GM19438 (cell line): ENCODE data around the gene INF2.

Source experiments
- ATAC-seq: cut with Tn5 transposase; IDR thresholded peaks from one replicate; pipeline ENCODE4 v1.9.1; 2021; ENCODE audit warnings: low read depth; ENCODE audit not compliant: unreplicated experiment

Gene INF2

DNA sequence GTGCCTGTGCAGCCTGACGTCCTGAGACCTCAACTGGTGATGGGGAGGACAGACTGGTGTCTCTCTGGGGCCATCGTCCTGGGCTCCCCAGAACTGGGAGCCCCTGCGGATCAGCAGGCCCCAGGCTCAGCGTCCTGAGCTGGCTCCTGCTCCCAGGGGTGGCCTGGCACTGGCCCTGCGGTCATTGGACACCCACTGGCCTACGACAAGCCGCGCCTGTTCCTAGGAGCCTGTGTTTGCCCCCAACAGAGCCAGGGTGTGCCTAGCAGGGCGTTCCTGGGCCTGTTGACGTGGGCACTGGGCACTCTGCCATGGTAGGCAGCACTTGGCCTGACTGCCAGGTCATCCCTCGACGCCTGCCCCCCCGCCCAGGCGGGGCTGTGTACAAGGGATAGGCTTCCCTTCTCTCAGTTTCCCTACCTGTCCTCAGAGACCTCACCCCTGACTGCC is 43.0 kb downstream of the INF2 start:
- ATAC-seq = no peak

DNA sequence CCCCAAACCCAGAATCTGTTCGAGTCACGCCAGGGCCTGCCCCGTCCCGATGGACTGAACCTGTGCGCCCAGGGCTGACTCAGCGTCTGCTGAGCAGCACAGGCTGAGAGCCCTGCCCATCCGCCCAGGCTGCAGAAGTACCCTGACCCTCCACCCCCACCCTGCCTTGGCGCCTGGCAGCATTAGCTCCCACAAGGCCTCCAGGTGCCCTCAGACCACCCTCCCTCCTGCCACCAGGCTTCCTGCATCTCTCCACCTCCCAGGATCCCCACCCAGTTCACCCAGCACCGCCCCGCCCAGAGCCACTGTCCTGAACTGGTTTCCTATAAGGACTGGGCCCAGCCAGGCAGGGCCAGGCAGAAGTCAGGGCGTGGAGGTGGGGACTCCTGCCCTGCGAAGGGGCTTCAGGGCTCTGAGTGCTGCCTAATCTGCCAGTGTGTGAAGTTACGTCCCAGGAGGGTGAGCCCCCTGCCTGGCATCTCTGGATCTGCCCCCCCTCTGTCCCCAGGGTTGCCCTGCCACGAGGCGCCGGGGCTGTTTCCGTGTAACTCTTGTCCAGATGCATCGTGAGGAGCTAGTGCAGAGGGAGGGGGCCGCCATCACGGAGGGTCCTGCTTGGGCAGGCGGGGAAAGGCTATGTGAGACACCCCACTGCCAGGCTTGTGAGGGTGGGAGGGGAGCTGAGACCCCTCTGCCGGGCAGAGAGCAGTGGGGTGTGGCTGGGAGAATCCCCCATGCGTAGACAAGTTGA is 43.7 kb downstream of the INF2 start:
- no peak for ATAC-seq

DNA sequence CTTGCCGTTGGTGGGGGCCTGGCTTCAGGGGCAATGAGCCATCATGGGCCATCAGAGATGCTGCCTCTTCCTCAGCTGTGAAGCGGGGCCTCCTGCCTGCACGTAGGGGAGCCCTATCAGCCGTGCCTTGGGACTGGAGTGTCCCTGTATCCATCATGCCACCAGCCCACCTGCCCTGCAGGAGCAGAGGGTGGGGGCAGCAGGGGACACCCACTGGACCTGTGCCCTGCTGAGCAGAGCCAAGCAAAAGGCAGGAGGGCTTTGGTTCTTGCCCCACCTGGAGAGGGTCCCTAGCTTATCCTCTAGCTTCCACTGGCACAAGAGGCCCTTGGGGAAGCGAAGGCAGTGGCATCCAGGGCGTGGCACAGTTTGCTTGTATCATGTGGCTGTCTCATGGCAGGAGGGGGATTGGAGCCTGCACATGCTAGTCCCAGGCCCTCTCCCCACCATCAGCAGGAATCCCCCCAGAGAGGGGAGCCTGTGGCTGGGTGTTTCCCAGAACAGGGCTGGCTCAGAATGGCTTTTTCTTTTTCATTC is 44.7 kb downstream of the INF2 start:
- no peak for ATAC-seq

DNA sequence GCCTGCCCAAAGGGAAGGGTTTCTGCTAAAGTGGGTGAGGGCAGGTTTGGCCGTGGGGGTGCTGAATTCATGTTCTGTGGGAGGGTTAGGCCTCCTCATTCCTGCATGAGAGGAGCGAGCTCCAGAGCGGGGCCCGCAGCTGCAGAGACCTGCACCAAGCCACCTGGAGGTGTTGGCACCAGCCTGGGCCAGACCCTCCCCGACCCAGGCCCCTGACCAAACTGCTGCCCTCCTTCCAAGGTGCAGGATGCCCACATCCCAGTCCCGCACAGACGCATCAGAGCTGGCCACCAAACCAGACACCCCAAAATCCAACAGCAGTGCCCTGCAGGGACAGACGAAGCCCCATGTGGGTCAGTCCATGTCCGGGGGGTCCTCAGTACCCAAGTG is 45.2 kb downstream of the INF2 start:
- ATAC-seq = no peak

DNA sequence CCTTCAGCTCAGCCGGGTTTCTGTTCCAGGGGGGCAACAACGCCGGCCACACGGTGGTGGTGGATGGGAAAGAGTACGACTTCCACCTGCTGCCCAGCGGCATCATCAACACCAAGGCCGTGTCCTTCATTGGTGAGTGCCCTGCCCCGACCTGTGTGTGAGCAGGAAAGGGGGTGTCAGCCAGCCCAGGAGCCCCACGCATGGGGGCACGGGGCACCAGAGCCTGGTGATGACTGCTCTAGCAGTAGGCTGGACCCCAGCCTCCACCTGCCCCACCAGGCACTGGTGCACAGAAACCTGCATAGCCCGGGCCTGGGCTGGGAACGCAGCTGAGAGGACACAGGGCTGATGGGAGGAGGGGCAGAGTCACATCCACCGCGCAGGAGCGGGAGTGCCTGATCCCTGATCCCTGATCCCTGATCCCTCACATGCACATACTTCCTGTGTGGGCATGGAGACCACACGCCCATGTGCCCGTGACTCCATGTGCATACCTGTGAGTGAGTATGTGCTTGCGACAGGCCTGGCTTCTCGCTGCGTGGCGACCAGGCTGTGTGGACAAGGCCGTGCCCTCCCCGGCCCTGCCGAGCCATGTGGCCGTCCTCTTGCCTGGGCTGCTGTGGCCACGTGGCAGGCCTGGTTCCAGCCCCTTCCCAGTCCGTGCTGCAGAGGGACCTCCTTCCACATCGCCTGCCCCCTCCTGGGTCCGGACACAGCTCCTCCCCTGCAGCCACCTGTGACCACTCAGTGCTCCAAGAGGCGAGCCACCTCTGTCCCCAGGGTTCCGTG is 45.8 kb downstream of the INF2 start:
- ATAC-seq = no peak

DNA sequence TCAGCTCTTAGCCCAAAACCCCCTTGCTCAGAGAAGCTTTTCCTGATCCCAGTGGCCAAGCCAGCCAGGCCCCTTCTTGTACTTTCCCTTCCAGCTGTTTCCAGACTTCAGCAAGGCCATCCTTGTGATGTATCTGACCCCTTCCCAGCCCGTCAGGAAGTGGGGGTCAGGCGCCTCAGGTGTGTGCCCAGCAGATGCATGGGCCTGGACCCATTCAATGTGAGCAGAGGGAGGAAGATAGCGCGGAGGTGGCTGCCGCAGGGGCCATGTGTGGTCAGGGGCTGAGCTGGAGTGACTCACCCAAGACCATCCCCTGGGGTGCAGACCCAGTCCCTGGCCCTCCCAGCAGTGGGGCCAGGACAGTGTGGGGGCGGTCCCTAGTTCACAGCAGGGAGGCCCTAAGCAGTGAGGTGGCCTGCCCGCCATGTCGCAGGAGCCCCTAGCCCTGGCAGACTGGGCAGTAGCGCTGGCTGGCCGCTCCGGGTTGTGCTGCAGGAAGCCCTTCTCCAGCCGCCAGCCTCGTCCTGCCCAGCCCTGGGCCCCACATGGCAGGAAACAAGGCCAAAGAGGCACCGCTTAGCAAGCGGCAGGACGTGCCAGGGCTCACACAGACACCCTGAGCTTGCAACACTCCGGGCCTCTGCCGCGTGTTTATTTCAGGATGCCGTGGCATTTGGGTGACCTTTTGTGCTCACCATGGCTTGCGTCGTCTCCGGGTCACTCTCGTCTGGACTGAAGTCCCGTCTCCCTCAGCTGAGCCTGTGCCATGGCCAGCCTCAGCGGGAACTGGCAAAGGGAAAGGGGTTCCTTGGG is 46.6 kb downstream of the INF2 start:
- no peak for ATAC-seq

DNA sequence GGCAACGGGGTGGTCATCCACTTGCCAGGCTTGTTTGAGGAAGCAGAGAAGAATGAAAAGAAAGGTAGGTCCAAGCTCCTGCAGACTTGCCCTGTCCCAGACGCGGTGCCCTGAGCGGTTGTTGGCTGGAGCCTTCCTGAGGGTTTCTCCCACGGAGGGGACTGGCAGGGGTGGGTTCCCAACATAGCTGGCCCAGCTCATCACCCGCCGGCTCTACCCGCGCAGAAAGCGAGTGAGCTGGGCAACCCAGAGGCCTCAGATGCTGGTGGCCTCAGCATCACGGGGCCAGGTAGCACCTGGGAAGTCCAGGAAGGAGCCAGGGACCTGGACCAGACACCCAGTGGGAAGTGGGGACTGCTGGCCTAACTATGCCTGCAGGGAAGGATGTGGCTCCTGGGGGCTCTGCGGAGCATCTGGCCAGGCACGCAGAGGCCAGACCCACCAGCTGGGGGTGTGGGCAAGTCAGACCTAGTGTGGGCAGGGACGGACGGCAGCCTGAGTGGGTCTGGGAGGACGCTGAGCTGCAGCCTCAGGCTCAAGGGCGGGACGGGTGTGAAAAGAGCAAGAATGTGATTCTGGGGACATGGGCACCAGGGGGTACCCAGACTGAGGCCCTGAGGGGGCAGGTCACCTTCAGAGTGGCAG is 49.1 kb downstream of the INF2 start:
- ATAC-seq = no peak

DNA sequence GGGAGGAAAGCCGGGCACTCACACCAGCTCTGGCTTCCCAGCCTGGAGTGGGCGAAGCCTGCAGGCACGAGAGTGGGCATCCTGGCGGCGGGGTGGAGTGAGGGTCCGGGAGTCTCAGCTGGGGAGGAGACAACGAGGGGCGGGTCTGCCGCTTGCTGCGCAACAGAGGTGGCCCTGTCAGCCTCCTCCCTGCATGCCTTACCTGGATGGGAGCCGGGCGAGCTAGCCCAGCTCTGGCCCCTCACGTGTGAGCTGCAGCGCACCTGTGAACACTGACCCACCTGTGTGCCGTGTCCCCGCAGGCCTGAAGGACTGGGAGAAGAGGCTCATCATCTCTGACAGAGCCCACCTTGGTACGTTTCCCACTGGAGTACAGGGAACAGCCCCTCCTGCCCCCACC is 49.6 kb downstream of the INF2 start:
- no peak for ATAC-seq

DNA sequence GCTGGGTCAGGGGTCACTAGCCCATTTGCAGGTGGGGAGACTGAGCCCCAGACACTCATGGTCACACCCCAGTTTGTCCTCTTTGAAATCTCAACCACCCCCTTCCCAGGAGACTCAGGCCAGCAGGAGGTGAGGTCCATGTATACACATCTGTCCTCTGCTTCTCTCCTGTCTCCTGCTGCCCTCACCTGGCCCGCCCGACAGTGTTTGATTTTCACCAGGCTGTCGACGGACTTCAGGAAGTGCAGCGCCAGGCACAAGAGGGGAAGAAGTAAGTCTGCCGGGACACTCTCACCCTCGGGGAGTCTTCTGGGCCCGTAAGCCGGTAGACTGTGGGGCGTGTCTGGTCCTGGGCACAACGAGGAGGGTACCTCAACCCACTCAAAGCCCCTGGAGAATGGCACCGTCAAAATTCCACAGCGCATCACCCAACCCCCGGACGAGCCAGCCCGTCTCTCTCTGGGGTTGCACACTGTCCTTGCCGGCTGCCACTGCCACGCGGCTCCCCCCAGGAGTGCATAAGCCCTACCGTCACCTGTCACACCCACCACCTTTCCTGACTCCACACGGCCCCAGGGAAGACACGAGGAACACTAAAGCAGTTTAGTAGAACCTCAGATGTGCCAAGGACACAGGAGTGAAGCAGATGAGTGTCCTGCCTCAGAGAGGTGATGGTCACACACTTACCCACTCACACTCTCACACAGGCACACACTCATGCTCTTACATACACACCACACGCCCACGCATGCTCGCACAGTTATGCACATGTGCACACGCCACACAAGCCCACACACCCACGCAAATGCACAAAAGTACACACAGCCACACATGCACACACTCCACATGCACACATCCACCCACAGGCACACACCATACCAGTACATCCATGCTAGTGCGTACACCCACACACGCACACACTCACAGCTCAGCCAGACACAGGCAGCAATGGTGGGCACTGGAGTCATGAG is 50.4 kb downstream of the INF2 start:
- ATAC-seq = no peak

DNA sequence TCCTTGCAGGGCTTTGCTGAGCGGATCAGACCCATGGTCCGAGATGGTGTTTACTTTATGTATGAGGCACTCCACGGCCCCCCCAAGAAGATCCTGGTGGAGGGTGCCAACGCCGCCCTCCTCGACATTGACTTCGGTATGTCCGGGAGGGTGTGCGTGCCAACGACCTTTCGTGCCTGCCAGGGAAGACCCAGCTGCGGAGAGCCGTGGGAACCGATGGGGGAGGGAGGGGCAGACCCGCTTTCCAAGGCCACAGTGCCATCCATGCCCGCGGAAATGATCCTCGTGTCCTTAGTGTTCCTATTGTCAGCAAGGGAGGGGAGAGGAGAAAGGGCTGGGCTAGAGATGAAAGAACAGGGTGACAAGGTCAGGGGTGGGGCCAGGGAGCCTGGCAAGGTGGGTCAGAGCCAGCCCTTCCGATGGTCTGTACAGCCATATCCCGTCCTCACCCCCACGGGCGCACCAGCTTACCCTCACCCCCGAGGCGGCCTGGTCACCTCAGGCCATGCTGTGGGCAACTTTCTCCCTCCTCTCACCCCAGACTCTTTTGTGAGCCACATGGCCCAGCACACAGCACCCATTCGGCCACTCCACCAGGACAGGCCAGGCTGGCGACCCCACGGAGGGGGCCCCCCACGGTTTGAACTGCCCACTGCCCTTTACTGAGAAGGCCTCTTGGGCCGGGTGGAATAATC is 51.8 kb downstream of the INF2 start:
- ATAC-seq = no peak

DNA sequence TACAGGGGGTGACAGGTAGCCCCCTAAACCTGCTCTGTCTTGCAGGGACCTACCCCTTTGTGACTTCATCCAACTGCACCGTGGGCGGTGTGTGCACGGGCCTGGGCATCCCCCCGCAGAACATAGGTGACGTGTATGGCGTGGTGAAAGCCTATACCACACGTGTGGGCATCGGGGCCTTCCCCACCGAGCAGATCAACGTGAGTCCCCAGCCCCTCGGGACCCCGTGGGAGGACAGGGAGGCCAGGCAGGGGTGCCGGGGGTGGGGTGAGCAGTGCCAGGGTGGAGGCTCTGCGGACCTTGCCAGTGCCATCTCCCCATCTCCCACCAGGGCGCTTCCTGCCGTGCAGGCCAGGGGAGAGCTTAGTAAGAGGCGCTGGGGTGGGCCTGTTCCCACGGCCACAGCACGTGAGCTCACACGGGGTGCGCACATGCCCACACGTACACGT is 52.4 kb downstream of the INF2 start:
- no peak for ATAC-seq

DNA sequence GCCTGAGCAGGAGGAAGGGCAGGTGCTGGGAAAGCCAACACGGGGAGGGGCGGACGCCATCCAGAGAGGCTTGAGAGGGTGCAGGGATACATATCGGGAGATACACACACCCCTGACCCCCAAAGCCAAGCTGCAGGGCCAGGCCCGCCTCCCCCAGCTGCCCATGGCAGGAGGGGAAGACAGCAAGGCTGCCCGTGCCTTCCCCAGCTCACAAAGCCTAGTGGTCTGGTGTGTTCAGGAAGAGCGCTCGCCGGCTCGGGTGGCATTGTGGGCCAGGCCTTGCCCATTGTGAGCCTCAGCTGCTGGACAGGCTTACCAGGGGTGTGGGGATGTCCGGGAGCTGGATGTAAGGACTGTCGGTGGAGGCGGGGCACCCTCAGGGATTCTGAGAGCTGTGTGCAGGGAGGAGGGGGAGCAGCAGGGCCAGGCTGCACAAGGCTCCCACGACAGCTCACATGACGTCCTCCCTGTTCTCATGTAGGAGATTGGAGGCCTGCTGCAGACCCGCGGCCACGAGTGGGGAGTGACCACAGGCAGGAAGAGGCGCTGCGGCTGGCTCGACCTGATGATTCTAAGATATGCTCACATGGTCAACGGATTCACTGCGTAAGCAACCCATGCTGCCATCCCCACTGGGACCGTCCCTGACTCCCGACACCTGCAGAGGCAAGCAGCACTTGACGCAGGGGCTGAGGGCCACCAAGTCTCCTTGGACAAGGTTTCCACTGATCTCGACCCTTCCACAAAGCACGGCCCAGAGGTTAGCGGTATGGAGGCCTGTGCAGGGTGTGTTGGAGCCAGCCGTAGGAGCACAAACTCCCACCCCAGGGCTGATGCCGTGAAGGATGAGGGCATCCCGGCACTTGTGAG is 53.4 kb downstream of the INF2 start:
- no peak for ATAC-seq

DNA sequence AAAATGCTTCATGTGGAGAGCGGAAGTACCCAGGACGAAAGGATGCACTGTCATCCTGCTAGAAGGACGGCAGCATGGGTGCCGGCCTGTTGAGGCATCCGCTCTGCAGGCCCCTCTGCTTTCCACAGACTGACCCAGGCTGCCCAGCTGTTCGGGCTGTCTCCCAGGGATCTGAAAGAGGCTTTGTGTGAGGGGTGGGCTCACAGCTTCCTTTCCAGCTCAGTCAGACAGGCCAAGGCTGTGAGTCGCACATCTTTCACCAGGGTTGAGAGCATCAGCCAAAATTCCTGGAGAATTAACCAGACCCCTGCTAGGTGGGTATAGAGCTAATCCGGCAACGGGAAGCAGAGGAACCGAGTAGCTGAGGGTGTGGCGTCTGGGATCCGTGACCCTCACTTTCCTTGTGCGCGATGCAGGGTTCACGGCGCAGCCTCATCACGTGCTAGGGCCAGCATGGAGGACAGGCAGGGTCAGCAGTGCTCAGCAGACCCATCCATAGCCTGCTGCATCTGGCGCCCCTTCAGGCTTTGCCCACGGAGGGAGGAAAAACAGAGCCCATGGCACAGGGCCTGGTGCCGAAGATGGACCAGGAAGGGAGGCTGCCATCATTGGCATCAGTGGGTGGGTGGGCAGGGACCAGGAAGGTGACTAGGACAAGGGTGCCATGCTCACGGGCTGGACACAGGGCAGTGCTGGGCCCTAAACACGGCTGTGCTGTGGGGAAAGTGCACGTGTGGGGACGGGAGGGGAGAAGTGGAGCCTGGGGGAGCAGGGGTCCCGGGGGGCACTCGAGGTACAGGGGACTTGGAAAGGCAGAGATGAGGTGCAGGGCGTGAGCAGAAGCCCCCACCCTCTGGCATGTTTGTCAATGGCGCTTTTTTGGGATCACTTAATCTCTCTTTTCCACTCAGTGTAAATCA is 54.3 kb downstream of the INF2 start:
- ATAC-seq = no peak

DNA sequence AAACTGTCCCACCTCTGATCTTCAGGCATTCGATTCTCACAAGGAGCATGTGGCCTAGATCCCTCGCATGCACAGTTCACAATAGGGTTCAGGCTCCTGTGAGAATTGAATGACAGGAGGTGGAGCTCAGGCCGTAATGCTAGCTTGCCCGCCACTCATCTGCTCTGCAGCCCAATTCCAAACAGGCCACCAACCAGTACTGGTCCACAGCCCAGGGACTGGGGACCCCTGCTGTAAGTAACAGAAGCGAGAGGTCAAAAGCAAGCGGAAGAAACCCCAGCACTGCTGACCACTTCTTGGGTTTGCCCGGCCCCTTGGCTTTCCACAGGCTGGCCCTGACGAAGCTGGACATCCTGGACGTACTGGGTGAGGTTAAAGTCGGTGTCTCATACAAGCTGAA is 55.1 kb downstream of the INF2 start:
- no peak for ATAC-seq

DNA sequence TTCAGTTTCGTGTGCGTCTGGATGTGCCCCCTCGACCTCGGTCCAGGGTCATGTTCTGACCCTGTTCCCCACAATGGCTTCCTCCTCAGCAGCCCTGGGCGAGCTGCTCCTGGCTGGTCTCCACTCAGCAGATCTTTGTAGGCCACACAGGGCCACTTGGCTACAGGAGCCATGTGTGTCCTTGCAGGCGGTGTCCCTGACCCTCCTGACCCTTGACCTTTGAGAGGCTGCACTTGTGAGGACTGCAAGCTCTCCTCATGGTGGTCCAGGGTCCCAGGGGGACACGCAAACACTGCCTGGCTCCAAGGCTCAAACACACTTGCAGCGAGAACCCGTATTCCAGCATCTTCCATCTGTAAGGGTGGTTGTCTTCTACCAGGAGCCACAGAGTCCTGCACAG is 56.0 kb downstream of the INF2 start:
- ATAC-seq = no peak

DNA sequence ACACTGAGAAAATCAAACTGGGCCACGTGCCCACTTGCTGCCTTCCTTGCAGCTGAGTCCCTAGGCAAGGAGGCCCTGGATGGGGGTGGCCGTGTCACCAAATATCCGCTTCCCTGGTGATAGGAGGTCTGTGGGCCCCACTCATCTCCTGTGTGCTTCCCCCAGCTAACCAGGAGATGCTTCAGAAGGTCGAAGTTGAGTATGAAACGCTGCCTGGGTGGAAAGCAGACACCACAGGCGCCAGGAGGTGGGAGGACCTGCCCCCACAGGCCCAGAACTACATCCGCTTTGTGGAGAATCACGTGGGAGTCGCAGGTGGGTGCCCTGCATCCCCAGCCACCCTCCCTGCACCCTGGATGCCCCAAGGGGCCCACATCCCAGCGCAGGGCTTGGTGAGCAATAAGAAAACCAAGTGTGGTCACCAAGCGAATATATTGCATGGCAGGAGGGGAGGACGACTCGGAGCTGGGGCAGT is 56.7 kb downstream of the INF2 start:
- ATAC-seq = peak; percentile 66
